DND-41 (cell line): ENCODE measurements around the gene GPR135.

Source experiments
- ATAC-seq: fragments of 200-7000 bp; cut with Tn5 transposase; 3 replicates; pipeline ENCODE4 v1.9.1; 2021; ENCODE audit warnings: low read depth; ENCODE audit not compliant: insufficient read depth
- DNase-seq: peaks from one replicate; pipeline ENCODE4 v3.0.0-alpha.2; 2020
- H2AFZ ChIP-seq: 2 replicates; pipeline ENCODE4 v1.6.0; 2012; ENCODE audit warnings: low read depth, low read length
- H3K27ac ChIP-seq: 2 replicates; pipeline ENCODE4 v1.5.1; 2012; ENCODE audit warnings: low read length, inconsistent platforms
- H3K27me3 ChIP-seq: fragments of 200-600 bp; sonication (generic); 2 replicates; pipeline ENCODE4 v1.6.0; 2012; ENCODE audit warnings: low read length, mild to moderate bottlenecking, inconsistent platforms; ENCODE audit not compliant: insufficient read depth, poor library complexity
- H3K36me3 ChIP-seq: 2 replicates; pipeline ENCODE4 v1.5.1; 2012; ENCODE audit warnings: low read length, inconsistent platforms; ENCODE audit not compliant: insufficient read depth
- H3K4me1 ChIP-seq: 2 replicates; pipeline ENCODE4 v1.5.1; 2012; ENCODE audit warnings: mild to moderate bottlenecking, low read length; ENCODE audit not compliant: insufficient read depth
- H3K4me2 ChIP-seq: 2 replicates; pipeline ENCODE4 v1.6.0; 2012; ENCODE audit warnings: mild to moderate bottlenecking, moderate library complexity, low read length, inconsistent platforms; ENCODE audit not compliant: insufficient read depth
- H3K4me3 ChIP-seq, 2 experiments: fragments of 200-600 bp in 1 of 2; shearing (Covaris generic) in 1 of 2; 2 replicates each; pipeline ENCODE4 v1.5.1; 2012 to 2016; ENCODE audit warnings: inconsistent platforms in 2 of 2, low read length in 2 of 2, mild to moderate bottlenecking in 2 of 2, low read depth in 1 of 2, moderate library complexity in 1 of 2
- H3K79me2 ChIP-seq: 2 replicates; pipeline ENCODE4 v1.6.0; 2012; ENCODE audit warnings: low read length, inconsistent platforms; ENCODE audit not compliant: insufficient read depth
- H3K9ac ChIP-seq: 2 replicates; pipeline ENCODE4 v1.6.0; 2012; ENCODE audit warnings: low read depth, mild to moderate bottlenecking, inconsistent platforms, low read length, moderate library complexity
- H3K9me3 ChIP-seq: 2 replicates; pipeline ENCODE4 v1.5.1; 2012; ENCODE audit warnings: low read length, moderate library complexity, mild to moderate bottlenecking, inconsistent platforms; ENCODE audit not compliant: insufficient read depth, severe bottlenecking
- H4K20me1 ChIP-seq: 2 replicates; pipeline ENCODE4 v1.6.0; 2012; ENCODE audit warnings: low read length; ENCODE audit not compliant: insufficient read depth
- EZH2 ChIP-seq: IDR thresholded peaks from 3 replicates; pipeline ENCODE4 v1.6.1; 2012; ENCODE audit warnings: borderline replicate concordance, low read depth, mild to moderate bottlenecking, moderate library complexity, low read length, inconsistent platforms; ENCODE audit not compliant: severe bottlenecking
- TF ChIP-seq, protein P1 (sequence below): IDR thresholded peaks from 2 replicates; pipeline ENCODE4 v1.5.1; 2012; ENCODE audit warnings: borderline replicate concordance, low read length, moderate library complexity, mild to moderate bottlenecking; ENCODE audit not compliant: poor library complexity, severe bottlenecking; ENCODE audit errors: extremely low read depth

GPR135 gene

DNA sequence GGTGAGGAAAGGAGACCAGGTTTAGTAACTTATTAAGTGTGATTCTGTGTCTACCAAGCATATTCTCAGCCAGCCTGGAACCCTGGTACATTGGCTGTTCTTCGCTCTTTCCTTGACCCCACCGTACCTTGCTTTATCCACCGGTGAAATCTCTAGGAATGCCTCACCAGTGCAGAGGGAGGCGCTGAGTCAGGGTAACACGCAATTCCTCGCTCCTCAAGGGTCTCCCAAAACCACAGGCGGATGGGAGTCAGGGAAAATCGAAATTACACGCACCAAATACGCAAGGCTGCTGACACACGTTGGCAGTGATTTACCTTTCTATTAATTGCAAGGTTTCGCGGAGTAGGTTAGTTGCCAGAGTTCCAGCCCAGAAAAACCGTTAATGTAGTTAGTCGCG, 18.2 kb upstream of the GPR135 start:
- DNase-seq (no peak), ATAC-seq (no peak)
- no peak for TF ChIP-seq EZH2
- TF ChIP-seq, protein P1, sequence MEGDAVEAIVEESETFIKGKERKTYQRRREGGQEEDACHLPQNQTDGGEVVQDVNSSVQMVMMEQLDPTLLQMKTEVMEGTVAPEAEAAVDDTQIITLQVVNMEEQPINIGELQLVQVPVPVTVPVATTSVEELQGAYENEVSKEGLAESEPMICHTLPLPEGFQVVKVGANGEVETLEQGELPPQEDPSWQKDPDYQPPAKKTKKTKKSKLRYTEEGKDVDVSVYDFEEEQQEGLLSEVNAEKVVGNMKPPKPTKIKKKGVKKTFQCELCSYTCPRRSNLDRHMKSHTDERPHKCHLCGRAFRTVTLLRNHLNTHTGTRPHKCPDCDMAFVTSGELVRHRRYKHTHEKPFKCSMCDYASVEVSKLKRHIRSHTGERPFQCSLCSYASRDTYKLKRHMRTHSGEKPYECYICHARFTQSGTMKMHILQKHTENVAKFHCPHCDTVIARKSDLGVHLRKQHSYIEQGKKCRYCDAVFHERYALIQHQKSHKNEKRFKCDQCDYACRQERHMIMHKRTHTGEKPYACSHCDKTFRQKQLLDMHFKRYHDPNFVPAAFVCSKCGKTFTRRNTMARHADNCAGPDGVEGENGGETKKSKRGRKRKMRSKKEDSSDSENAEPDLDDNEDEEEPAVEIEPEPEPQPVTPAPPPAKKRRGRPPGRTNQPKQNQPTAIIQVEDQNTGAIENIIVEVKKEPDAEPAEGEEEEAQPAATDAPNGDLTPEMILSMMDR, result no peak
- H4K20me1 ChIP-seq, result no peaks in the 10 kb centered on the region
- H2AFZ ChIP-seq, result peak overlapping the region; percentile 97
- H3K79me2 ChIP-seq, result peaks cover 44% of the 10 kb centered on the region
- peak overlapping the region; percentile 74 to 79; a peak in 3 of 4 replicates for H3K4me3 ChIP-seq
- peaks cover 12% of the 10 kb centered on the region for H3K36me3 ChIP-seq
- peak overlapping the region; percentile 89 for H3K4me2 ChIP-seq
- H3K4me1 ChIP-seq, result peaks cover 50% of the 10 kb centered on the region
- no peaks in the 10 kb centered on the region for H3K27me3 ChIP-seq
- H3K9me3 ChIP-seq, result no peaks in the 10 kb centered on the region
- H3K27ac ChIP-seq, result peak overlapping the region; percentile 87
- peak overlapping the region; percentile 84 for H3K9ac ChIP-seq

GRCh38 chr14:59482541-59483331, 17.6 kb upstream of the GPR135 start:
- peaks cover 44% of the 10 kb centered on the region for H3K79me2 ChIP-seq
- DNase-seq (no peak), ATAC-seq (no peak)
- H3K27me3 ChIP-seq, result no peaks in the 10 kb centered on the region
- H3K4me1 ChIP-seq, result peaks cover 50% of the 10 kb centered on the region
- peak overlapping the region; percentile 89 for H3K4me2 ChIP-seq
- H2AFZ ChIP-seq, result peak overlapping the region; percentile 97
- peaks cover 7% of the 10 kb centered on the region for H3K36me3 ChIP-seq
- H4K20me1 ChIP-seq, result no peaks in the 10 kb centered on the region
- TF ChIP-seq, protein P1, result no peak
- TF ChIP-seq EZH2, result no peak
- H3K4me3 ChIP-seq, result peak overlapping the region; percentile 74 to 79; a peak in 3 of 4 replicates
- no peaks in the 10 kb centered on the region for H3K9me3 ChIP-seq
- peak overlapping the region; percentile 84 for H3K9ac ChIP-seq
- H3K27ac ChIP-seq, result peak overlapping the region; percentile 87; the same call in 1 of the 2 replicates

- H3K4me2 ChIP-seq, result peak overlapping the region; percentile 89
- no peaks in the 10 kb centered on the region for H3K27me3 ChIP-seq
- no peak overlapping the region for H3K27ac ChIP-seq
- peaks cover 38% of the 10 kb centered on the region for H3K79me2 ChIP-seq
- H3K4me1 ChIP-seq, result peaks cover 50% of the 10 kb centered on the region
- no peak for DNase-seq
- H4K20me1 ChIP-seq, result no peaks in the 10 kb centered on the region
- no peak overlapping the region; the same call in 1 of the 2 replicates for H2AFZ ChIP-seq
- H3K36me3 ChIP-seq, result peaks cover 6% of the 10 kb centered on the region
- no peak for ATAC-seq
- H3K9me3 ChIP-seq, result no peaks in the 10 kb centered on the region
- H3K4me3 ChIP-seq, result peak overlapping the region in 1 of 2 experiments; percentile 74; a peak in 2 of 4 replicates
- no peak for TF ChIP-seq EZH2
- TF ChIP-seq, protein P1, result no peak
- no peak overlapping the region for H3K9ac ChIP-seq
Observed at GRCh38 chr14:59481871-59482540, 16.8 kb upstream of the GPR135 start.
